Measurements from ENCODE around the gene EPAS1.

DNA sequence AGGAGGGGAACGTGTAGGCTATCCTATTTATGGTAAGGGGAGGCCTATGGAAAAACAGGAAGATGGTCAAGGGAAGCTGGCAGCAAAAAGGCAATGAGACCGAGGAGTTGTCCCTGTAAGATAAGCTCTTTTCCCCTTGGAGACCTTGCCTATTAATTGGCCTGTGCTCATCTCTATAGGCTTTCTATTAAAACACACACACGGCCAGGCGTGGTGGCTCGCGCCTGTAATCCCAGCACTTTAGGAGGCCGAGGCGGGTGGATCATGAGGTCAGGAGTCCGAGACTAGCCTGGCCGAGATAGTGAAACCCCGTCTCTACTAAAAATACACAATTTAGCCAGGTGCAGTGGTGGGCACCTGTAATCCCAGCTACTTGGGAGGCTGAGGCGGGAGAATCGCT, 32.1 kb downstream of the EPAS1 start:
- TF ChIP-seq, protein P1, sequence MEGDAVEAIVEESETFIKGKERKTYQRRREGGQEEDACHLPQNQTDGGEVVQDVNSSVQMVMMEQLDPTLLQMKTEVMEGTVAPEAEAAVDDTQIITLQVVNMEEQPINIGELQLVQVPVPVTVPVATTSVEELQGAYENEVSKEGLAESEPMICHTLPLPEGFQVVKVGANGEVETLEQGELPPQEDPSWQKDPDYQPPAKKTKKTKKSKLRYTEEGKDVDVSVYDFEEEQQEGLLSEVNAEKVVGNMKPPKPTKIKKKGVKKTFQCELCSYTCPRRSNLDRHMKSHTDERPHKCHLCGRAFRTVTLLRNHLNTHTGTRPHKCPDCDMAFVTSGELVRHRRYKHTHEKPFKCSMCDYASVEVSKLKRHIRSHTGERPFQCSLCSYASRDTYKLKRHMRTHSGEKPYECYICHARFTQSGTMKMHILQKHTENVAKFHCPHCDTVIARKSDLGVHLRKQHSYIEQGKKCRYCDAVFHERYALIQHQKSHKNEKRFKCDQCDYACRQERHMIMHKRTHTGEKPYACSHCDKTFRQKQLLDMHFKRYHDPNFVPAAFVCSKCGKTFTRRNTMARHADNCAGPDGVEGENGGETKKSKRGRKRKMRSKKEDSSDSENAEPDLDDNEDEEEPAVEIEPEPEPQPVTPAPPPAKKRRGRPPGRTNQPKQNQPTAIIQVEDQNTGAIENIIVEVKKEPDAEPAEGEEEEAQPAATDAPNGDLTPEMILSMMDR (IDR thresholded peaks at IDR 0.05), result no peak
- TF ChIP-seq POLR2A (IDR thresholded peaks at IDR 0.05), result no peak
